Thoracic aorta (tissue), 2 donors: ENCODE results near the gene ZNF248. TPM values are rescaled to one million over a fixed set of nuclear protein-coding genes. Genes with fewer than 3 reads are reported as not detected.
"Not testable (repeated sequence)": the region's sequence is repeated elsewhere in the genome, so short reads cannot be mapped to it uniquely, and the experiment has no call there.

Experiments
- ATAC-seq: fragments of 150-250 bp; one replicate; pipeline ENCODE4 v1.8.0; 2017; ENCODE audit warnings: low read depth; ENCODE audit not compliant: insufficient number of reproducible peaks, low FRiP score
- DNase-seq: peaks from one replicate; pipeline ENCODE4 v3.0.0-alpha.2; 2020; ENCODE audit warnings: low spot score
- H3K27ac ChIP-seq, 2 donors: fragments of 200-600 bp; sonication (generic); 1 replicate in 1 of 2; 2 replicates in 1 of 2; pipeline ENCODE4 v1.5.1; 2016; ENCODE audit warnings: mild to moderate bottlenecking in 2 of 2, moderate library complexity in 2 of 2
- H3K27me3 ChIP-seq: fragments of 200-600 bp; sonication (generic); replicated peaks from 2 replicates; pipeline ENCODE4 v1.6.0; 2016; ENCODE audit warnings: mild to moderate bottlenecking; ENCODE audit not compliant: insufficient read depth
- H3K36me3 ChIP-seq: fragments of 200-600 bp; sonication (generic); one replicate; pipeline ENCODE4 v1.5.1; 2016
- H3K4me1 ChIP-seq, 2 donors: fragments of 200-600 bp; sonication (generic); 1 replicate in 1 of 2; 2 replicates in 1 of 2; pipeline versions ENCODE4 v1.5.1 to v1.6.0; 2016; ENCODE audit warnings: low read depth in 2 of 2, mild to moderate bottlenecking in 1 of 2; ENCODE audit not compliant: control insufficient read depth in 1 of 2
- H3K4me3 ChIP-seq: fragments of 200-600 bp; sonication (generic); 2 replicates; pipeline ENCODE4 v1.5.1; 2016; ENCODE audit warnings: mild to moderate bottlenecking
- H3K9me3 ChIP-seq: fragments of 200-600 bp; sonication (generic); 2 replicates; pipeline ENCODE4 v1.5.1; 2016
- CTCF ChIP-seq: fragments of 200-600 bp; sonication (generic); IDR thresholded peaks from one replicate; pipeline ENCODE4 v1.5.1; 2019; ENCODE audit warnings: antibody characterized with exemption
- total RNA-seq, 2 donors: library from RNA; depleted of rRNA; stranded (reverse); fragments of >200 nt; gene quantifications; one replicate each; pipeline versions ENCODE4 v1.1.0 to v1.2.3, GENCODE V29; 2016

The ZNF248 gene
- total RNA-seq, 2 donors from 2014 or later = 16.4 to 21.2 TPM

- TF ChIP-seq CTCF = no peak
- Histone ChIP-seq H3K36me3 (no peaks in the 10 kb centered on the region), H3K27ac (no peak overlapping the region), H3K4me3 (no peak overlapping the region), H3K27me3 (no peaks in the 10 kb centered on the region), H3K4me1 (no peaks in the 10 kb centered on the region), H3K9me3 (no peaks in the 10 kb centered on the region)
- ATAC-seq (no peak), DNase-seq (no peak)
These were observed 118.2 kb downstream of the ZNF248 start for GRCh38 chr10:37739181-37739580.

- H3K27me3 ChIP-seq, H3K4me1 ChIP-seq, H3K4me3 ChIP-seq, H3K9me3 ChIP-seq, H3K36me3 ChIP-seq, DNase-seq, ATAC-seq, H3K27ac ChIP-seq: not testable (repeated sequence)
These were observed 119.2 kb downstream of the ZNF248 start for GRCh38 chr10:37738241-37738640.

- Histone ChIP-seq H3K4me1 (no peaks in the 10 kb centered on the region), H3K9me3 (no peaks in the 10 kb centered on the region), H3K27me3 (no peaks in the 10 kb centered on the region), H3K27ac (no peak overlapping the region), H3K36me3 (no peaks in the 10 kb centered on the region), H3K4me3 (no peak overlapping the region)
- ATAC-seq (no peak), DNase-seq (no peak)
- no peak for TF ChIP-seq CTCF
These were observed 120.1 kb downstream of the ZNF248 start for GRCh38 chr10:37737336-37737735.

- Histone ChIP-seq H3K9me3 (no peaks in the 10 kb centered on the region), H3K4me1 (no peaks in the 10 kb centered on the region), H3K4me3 (no peak overlapping the region), H3K27ac (no peak overlapping the region), H3K36me3 (no peaks in the 10 kb centered on the region), H3K27me3 (no peaks in the 10 kb centered on the region)
- TF ChIP-seq CTCF = no peak
- ATAC-seq (no peak), DNase-seq (no peak)
These were observed 121.3 kb downstream of the ZNF248 start for GRCh38 chr10:37736120-37736519.

- no peaks in the 10 kb centered on the region for H3K36me3 ChIP-seq
- H3K4me1 ChIP-seq = no peaks in the 10 kb centered on the region
- H3K27me3 ChIP-seq = no peaks in the 10 kb centered on the region
- no peak overlapping the region for H3K4me3 ChIP-seq
- DNase-seq (no peak), ATAC-seq (no peak)
- H3K27ac ChIP-seq = no peak overlapping the region
- H3K9me3 ChIP-seq = no peaks in the 10 kb centered on the region
- no peak for TF ChIP-seq CTCF
These were observed 122.4 kb downstream of the ZNF248 start for GRCh38 chr10:37734971-37735370.

Other genes starting within 250 kb of the ZNF248 start
- gene ZNF25, start 119.0 kb upstream of the ZNF248 start, total RNA-seq = 10 to 100 TPM; 22.9 TPM
- 10 to 100 TPM; 26.1 to 51.5 TPM for gene ZNF33A, start 153.1 kb upstream of the ZNF248 start, total RNA-seq
- 10 to 100 TPM; 18.4 to 43.3 TPM for gene ZNF37A, start 236.7 kb upstream of the ZNF248 start, total RNA-seq